ENCODE data around the gene C9orf72.

Gene C9orf72

GRCh38 chr9:27537756-27538155, 35.5 kb downstream of the C9orf72 start:
- DNase-seq = no peak

GRCh38 chr9:27537027-27537435, 36.2 kb downstream of the C9orf72 start:
- no peak for DNase-seq

GRCh38 chr9:27536168-27536567, 37.1 kb downstream of the C9orf72 start:
- DNase-seq = no peak

GRCh38 chr9:27535701-27536118, 37.6 kb downstream of the C9orf72 start:
- no peak for DNase-seq

DNA sequence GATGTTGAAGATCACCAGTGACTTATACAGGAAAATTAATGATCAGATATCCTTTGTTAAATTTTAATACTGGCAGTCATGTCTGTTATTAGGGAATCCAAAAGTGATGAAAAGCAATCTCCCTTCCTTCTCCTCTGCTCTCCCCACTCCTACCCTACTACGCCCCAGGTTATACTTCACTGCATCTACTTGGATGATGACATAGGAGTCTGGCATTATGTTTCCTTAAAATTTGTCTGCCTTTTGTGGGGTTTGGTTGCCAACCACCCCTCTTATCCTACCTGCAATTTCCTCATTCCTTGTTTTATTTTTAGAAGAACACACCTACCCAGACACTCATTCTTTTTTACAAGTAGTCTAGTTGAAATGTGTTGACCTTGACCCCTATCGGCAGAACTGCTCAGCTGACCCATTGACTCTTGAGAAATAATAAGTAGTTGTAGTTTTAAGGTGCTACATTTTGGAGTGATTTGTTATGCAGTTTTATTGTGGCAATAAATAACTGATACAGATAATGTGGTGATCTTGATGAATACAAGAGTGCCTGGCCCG, 38.5 kb downstream of the C9orf72 start:
- DNase-seq = no peak

DNA sequence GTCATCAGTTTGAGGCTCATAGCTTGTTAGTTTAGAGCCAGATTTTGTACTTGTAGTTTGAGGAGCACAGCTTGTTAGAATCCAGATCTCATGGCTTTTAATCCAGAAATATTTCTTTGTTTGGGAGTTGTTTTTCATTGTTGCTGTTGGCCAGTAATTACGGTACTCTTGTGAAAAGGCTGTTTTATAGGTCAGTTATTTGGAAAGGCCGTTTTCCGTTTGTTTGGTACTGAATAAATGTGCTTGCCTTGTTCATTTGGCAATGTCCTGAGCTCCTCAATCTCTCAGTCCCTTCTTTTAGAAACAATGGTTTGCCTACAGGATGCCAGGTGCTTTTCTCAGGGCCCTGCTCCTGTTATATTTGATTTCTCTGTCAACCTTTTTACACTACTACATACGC, 39.1 kb downstream of the C9orf72 start:
- no peak for DNase-seq

GRCh38 chr9:27533311-27533710, 40.0 kb downstream of the C9orf72 start:
- DNase-seq = no peak

DNA sequence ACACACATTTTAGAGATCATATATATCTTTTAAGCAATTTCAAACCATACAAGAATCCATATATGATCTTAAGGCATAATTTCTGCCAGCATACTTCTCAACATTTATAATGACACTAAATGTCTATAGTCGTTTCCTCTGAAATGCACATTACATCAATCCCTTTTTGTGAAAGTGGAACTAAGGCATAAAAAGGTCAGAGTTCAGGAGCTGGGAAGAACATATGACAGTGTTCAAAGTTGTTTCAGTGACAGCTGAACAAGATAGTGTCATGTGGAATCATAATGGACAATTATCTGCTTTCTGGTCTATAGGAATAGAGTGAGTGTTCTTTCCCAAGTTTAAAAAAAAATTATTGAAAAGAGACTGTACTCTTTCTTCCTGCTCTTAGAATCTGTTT, 41.2 kb downstream of the C9orf72 start:
- no peak for DNase-seq

DNA sequence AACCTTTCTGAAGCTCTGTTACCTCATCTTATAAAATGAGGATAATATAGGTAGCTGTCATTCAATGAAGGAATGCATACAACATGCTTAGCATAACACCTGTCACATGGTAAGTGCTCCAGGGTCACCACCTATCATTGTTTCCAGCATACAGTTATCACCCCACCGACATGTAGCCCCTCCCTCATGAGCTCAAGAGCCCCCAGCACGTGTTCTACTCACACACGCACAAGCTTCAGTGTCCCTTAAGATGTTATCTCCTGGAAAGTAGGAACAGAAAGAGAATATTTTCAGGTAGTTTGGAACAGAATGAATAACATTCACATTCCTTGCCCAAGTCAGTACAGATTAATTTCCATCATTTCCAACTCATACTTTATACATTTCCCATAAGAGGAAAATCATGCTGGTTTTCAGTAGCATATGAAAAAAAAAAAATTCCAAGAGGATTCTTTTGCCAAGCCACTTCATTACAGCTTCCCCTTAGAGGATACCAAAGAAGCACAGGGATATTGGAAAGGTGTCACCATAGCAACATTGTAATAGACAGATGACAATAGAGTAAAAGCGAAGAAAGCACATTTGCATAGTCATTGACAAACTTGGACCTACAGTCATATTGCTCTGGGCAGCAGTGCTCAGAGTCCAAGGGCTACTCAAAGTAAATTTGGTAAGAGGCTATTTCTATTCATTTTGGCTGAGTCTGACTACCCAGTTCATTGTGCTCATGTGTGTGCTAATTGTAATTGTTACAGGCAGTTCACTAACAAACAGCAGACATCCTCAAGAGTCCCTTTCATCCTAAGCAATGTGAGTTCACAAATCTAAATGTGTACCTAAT, 42.1 kb downstream of the C9orf72 start:
- DNase-seq = no peak

DNA sequence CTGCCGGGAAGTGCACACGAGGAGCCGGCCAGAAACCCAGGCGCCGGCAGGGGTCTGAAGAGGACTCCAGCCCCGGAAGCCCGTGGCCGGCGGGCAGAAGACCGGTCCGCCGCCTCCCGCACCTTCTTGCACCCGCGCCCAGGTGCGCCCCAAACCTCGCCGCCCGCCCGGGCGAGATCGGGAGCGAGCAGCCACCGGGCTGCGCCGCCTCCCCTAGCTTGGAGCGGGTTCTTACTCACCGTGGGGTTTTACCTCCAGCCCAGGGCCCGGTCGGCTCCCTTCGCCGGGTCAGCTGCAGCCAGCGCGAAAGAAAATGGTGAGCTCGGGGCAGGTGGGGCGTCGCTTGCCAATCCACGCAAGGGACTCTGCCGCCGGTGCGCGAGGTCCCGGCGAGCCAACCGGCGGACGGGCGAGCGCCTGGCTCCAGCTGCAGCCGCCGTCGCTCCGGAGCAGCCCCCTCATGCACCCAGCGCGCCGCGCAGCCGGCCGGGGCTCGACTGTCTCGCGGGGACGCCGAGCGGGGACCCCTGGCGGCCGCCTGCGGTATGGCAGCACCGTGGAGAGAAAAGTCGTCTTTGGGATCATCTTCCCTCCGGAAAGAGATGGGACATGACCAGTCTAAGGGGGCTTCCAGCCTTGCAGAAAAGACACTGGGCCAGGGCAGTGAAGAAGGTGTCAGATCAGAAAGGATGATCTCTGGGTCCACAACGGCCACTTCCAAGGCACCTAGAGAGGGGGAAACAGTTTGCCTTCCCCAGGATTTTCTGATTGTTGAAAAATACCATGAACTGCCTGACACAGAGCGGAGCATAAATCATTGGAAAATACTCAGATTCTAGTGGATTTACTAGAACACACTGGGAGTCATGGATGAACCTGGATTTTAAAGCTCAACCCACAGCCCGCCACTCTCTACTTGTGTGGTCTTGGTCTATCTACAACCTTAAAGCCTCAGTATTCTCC, 43.7 kb downstream of the C9orf72 start, which contains the start of gene MOB3B:
MOB3B (minus strand) TSS at position 499 of the 963 bp plus-strand sequence. CDS start 74,264 bp downstream, outside the sequence.
- peak; percentile 57 for DNase-seq

- peak; percentile 7 for DNase-seq
These were observed 44.4 kb downstream of the C9orf72 start for GRCh38 chr9:27528886-27529315.

DNA sequence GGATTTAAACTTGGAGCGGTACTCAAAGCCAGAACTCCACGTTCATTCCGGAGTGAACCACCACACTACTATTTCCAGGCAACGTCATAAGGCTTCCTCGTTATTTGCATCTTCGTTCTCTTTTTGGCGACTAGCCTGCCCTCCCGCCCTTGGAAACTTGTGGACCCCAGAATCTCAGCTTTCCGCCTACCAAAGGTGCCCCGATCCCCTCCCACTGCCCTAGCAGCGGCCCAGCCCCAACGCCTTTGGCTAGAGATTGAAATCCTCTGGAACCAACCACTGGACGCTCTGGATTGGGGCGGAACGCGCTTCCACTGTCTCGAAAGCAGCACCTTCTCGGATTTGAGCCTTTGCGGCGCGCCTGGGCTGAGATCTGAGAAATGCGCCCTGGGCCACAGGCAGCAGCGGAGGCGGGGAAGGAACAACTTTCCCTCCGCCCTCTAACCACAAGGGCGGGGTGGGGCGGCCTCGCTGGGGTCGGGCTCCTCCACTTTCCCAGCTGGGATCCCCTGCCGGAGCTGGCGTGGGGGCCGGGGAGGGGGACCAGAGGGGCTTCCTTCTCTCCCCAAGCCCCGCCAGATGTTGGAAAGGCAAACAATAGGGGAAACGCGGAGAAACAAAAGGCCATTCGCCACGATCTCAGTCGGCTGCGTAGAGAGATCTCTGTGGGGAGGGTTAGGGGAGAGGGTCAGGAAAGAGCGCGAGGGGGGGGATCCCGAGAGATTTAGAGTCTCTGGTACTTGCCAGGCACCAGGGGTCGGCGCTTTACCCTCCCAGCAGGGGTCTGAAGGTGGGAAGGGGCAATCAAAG, 45.0 kb downstream of the C9orf72 start:
- DNase-seq = peak; percentile 33

DNA sequence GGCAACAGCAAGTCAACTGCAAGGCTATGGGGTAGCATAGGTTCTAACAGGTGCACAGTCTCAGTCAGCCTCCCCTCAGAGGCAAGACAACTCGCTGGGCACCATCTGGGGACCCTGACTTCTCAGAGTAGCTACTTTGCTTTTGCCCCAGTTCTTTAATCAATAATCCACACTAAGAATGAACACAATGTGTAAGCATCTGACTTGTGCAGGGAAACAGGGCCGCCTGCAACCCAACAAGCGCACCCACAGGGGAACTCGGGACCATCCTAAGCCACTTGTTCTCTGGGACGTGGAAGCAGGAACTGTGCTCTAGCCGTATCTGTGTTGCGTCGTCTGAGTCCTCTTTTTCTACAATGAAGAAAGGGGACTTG, 45.6 kb downstream of the C9orf72 start:
- DNase-seq = no peak

DNA sequence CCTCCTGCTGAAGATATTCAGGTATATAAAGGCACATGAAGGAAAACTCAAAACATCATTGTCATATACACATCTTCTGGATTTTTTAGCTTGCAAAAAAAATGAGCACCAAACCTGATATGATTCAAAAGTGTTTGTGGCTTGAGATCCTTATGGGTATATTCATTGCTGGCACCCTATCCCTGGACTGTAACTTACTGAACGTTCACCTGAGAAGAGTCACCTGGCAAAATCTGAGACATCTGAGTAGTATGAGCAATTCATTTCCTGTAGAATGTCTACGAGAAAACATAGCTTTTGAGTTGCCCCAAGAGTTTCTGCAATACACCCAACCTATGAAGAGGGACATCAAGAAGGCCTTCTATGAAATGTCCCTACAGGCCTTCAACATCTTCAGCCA, 49.0 kb downstream of the C9orf72 start, which contains the start of gene IFNK:
IFNK (plus strand) TSS at position 55 of the 400 bp plus-strand sequence; CDS start at position 102, 47 bp downstream.
- DNase-seq = no peak

DNA sequence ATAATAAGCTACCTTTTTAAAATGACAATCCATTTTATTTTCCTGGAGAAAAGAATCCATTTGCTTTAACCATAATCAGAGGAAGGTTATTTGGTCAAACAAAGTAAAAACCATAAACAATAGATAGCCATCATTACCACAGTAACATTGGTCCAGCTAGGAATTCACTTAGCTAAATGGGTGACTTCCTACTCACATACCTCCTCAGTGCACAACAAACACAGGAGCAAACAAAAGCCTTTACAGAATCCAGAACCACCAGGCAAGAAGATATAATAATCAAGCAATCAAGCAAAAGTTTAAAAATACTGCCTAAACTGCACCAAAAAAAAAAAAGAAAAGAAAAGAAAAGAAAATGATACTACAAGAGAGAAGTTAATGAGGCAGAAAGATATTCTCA, 50.1 kb downstream of the C9orf72 start:
- no peak for DNase-seq

GRCh38 chr9:27520986-27521385, 52.3 kb downstream of the C9orf72 start:
- no peak for DNase-seq

DNA sequence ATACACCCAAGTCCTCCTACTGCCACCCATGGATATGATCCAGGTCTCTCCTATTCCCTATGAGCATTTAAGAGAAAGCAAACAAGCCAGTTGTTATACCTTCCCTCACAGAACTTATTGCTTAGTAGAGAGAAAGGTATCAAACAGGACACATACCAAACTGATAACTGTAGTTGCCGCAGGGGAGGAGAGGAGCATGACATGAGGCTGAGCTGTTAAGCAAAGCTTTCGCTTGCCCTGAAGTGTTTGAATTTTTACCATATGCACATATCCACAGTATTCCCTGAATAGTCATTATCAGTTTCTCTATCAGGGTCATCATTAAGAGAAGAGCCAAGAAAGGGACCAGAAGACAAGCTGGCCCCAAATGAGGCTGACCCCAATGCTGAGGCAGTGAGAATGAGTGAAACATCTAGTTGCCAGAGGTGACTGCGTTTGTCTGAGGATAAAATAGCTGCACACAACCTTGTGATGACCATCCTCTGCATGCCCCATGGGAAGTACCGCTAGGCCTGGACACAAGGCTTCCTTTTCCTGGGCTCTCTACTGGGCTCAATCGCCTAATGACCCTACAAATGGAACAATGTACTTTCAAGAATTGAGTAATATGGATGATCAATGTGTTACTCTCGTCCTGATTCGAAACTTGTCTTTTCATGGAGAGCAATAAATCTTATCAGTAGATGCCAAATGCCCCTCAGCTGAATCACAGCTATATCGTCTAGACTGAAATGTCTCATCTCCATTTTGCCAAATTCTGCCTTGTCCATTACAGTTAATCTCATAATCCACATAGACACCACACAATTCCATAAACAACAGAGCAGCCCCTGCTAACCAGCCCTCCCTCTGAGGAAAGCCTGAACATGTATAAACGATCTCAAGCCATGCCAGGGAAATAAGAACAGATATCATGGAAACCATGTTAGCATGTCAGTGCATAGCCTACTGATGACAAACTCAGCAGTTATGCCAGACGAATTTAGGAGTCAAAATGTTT, 53.5 kb downstream of the C9orf72 start:
- DNase-seq = no peak

- no peak for DNase-seq
These were observed 54.5 kb downstream of the C9orf72 start for GRCh38 chr9:27518809-27519208.

DNA sequence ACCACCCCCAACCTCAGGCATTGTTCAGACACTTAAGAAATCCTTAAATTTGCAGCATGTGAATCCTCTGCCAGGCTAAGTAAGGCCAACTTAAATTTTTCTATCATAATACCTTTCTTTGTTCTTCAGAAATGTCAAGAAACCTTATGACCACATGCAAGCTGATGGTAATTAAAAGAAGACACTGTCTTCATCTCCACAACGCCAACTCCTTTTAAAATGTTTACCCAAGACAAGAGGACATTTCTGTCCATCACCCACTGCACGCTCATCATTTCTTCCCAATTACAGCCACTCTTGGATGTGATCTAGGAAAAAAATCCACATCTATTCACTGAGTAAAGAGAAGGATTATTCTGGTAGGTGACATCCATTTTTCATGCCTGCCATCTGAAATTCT, 55.3 kb downstream of the C9orf72 start:
- DNase-seq = no peak

GRCh38 chr9:27514551-27514950, 58.7 kb downstream of the C9orf72 start:
- DNase-seq = no peak

DNA sequence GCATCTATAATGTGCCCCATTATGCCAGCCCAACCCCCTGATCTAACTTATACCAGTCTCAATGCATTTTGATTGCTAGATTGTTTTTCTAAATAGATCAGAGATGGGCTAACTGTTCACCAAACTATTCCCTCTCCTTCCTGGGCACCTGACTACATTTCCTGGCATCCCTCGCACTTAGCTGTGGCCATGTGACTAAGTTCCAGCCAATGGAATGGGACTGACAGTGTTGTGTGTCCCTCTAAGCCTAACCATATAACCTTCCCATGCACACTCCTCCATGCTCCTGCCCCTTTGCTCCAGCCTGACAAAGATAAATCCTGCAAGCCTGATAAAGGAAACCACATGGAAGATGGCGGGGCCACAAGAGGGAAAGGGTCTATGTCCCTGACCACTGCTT, 61.5 kb downstream of the C9orf72 start:
- no peak for DNase-seq
